H9 (cell line): ENCODE results near the gene SLC6A18. TPM values are rescaled to one million over a fixed set of nuclear protein-coding genes. Genes with fewer than 3 reads are reported as not detected.

Source experiments
- DNase-seq: peaks from one replicate; pipeline ENCODE4 v3.0.0-alpha.2; 2017
- H2AFZ ChIP-seq: one replicate; pipeline ENCODE4 v1.6.1; 2013; ENCODE audit warnings: mild to moderate bottlenecking, low read length, control low read depth, moderate library complexity
- H2AK5ac ChIP-seq: 2 replicates; pipeline ENCODE4 v1.6.1; 2013; ENCODE audit warnings: low read length, control low read depth, mixed read lengths; ENCODE audit not compliant: insufficient read length
- H2BK120ac ChIP-seq: one replicate; pipeline ENCODE4 v1.6.1; 2013; ENCODE audit warnings: low read depth, mild to moderate bottlenecking, low read length, control low read depth, inconsistent platforms; ENCODE audit not compliant: poor library complexity, severe bottlenecking
- H2BK12ac ChIP-seq: 2 replicates; pipeline ENCODE4 v1.6.1; 2013; ENCODE audit warnings: low read length, control low read depth, mixed read lengths, low read depth; ENCODE audit not compliant: insufficient read length
- H2BK15ac ChIP-seq: 2 replicates; pipeline ENCODE4 v1.6.1; 2013; ENCODE audit warnings: low read depth, low read length, control low read depth
- H2BK20ac ChIP-seq: one replicate; pipeline ENCODE4 v1.6.1; 2013; ENCODE audit warnings: low read depth, mild to moderate bottlenecking, low read length, control low read depth, inconsistent platforms; ENCODE audit not compliant: poor library complexity, severe bottlenecking
- H2BK5ac ChIP-seq: 2 replicates; pipeline ENCODE4 v1.6.1; 2013; ENCODE audit warnings: low read length, control low read depth, mixed read lengths; ENCODE audit not compliant: insufficient read length
- H3K14ac ChIP-seq: 2 replicates; pipeline ENCODE4 v1.6.1; 2013; ENCODE audit warnings: low read length, control low read depth; ENCODE audit not compliant: insufficient read depth
- H3K18ac ChIP-seq: 2 replicates; pipeline ENCODE4 v1.6.1; 2013; ENCODE audit warnings: low read depth, mild to moderate bottlenecking, mixed read lengths, low read length, control low read depth; ENCODE audit not compliant: insufficient read length
- H3K23ac ChIP-seq: 2 replicates; pipeline ENCODE4 v1.6.1; 2013; ENCODE audit warnings: low read length, control low read depth, mixed read lengths, low read depth; ENCODE audit not compliant: insufficient read length
- H3K23me2 ChIP-seq: 2 replicates; pipeline ENCODE4 v1.6.1; 2013; ENCODE audit warnings: low read depth, mild to moderate bottlenecking, mixed read lengths, low read length, control low read depth; ENCODE audit not compliant: insufficient read length, poor library complexity, severe bottlenecking
- H3K27ac ChIP-seq: 2 replicates; pipeline ENCODE4 v1.5.1; 2013; ENCODE audit warnings: low read length, control low read depth, mixed read lengths, low read depth; ENCODE audit not compliant: insufficient read length
- H3K27me3 ChIP-seq: 2 replicates; pipeline ENCODE4 v1.6.1; 2013; ENCODE audit warnings: low read length, control low read depth, inconsistent platforms; ENCODE audit not compliant: insufficient read depth
- H3K4ac ChIP-seq: 2 replicates; pipeline ENCODE4 v1.6.1; 2013; ENCODE audit warnings: low read depth, mild to moderate bottlenecking, control low read depth, inconsistent platforms, low read length, moderate library complexity
- H3K4me1 ChIP-seq: 2 replicates; pipeline ENCODE4 v1.6.1; 2013; ENCODE audit warnings: low read length, control low read depth, inconsistent platforms; ENCODE audit not compliant: insufficient read depth
- H3K4me2 ChIP-seq: 2 replicates; pipeline ENCODE4 v1.6.1; 2013; ENCODE audit warnings: low read length, control low read depth, mixed read lengths; ENCODE audit not compliant: insufficient read length, insufficient read depth
- H3K56ac ChIP-seq: 2 replicates; pipeline ENCODE4 v1.6.1; 2013; ENCODE audit warnings: low read depth, mild to moderate bottlenecking, mixed read lengths, low read length, control low read depth; ENCODE audit not compliant: insufficient read length
- H3K79me1 ChIP-seq: 2 replicates; pipeline ENCODE4 v1.6.1; 2013; ENCODE audit warnings: low read depth, mild to moderate bottlenecking, moderate library complexity, low read length, control low read depth, inconsistent platforms; ENCODE audit not compliant: insufficient read depth, poor library complexity, severe bottlenecking
- H3K79me2 ChIP-seq: 2 replicates; pipeline ENCODE4 v1.6.1; 2013; ENCODE audit warnings: low read length, control low read depth, inconsistent platforms; ENCODE audit not compliant: insufficient read depth
- H3K9ac ChIP-seq: 2 replicates; pipeline ENCODE4 v1.6.1; 2013; ENCODE audit warnings: low read length, control low read depth, mixed read lengths; ENCODE audit not compliant: insufficient read length; ENCODE audit errors: extremely low read depth
- H3K9me3 ChIP-seq: one replicate; pipeline ENCODE4 v1.6.1; 2013; ENCODE audit warnings: low read depth, low read length, inconsistent platforms; ENCODE audit not compliant: control insufficient read depth
- H3T11ph ChIP-seq: one replicate; pipeline ENCODE4 v1.6.1; 2013; ENCODE audit warnings: mild to moderate bottlenecking, low read length, control low read depth, inconsistent platforms
- H4K20me1 ChIP-seq: one replicate; pipeline ENCODE4 v1.6.1; 2013; ENCODE audit not compliant: control insufficient read depth, insufficient read length, insufficient read depth
- H4K5ac ChIP-seq: 2 replicates; pipeline ENCODE4 v1.6.1; 2013; ENCODE audit warnings: low read depth, mild to moderate bottlenecking, mixed read lengths, low read length, control low read depth; ENCODE audit not compliant: insufficient read length
- H4K8ac ChIP-seq: replicated peaks from 2 replicates; pipeline ENCODE4 v1.6.1; 2013; ENCODE audit warnings: low read length, control low read depth, mixed read lengths, low read depth; ENCODE audit not compliant: insufficient read length
- H4K91ac ChIP-seq: 2 replicates; pipeline ENCODE4 v1.6.1; 2013; ENCODE audit warnings: low read depth, mild to moderate bottlenecking, moderate library complexity, mixed read lengths, low read length, control low read depth; ENCODE audit not compliant: insufficient read length
- H3K27ac Mint-ChIP-seq, 3 experiments: 2 replicates in 2 of 3; 3 replicates in 1 of 3; pipeline ENCODE4 v1.8.0; 2020 to 2021; ENCODE audit warnings: mixed read lengths in 3 of 3, mild to moderate bottlenecking in 1 of 3, moderate library complexity in 1 of 3
- H3K27me3 Mint-ChIP-seq: 2 replicates; pipeline ENCODE4 v1.8.0; 2021; ENCODE audit warnings: low read depth, mild to moderate bottlenecking, moderate library complexity, mixed read lengths
- H3K36me3 Mint-ChIP-seq, 3 experiments: 2 replicates in 2 of 3; 3 replicates in 1 of 3; pipeline ENCODE4 v1.8.0; 2020 to 2021; ENCODE audit warnings: low read depth in 3 of 3, mixed read lengths in 3 of 3; ENCODE audit not compliant: insufficient read depth in 1 of 3
- H3K4me1 Mint-ChIP-seq, 2 experiments: 2 replicates each; pipeline ENCODE4 v1.8.0; 2020; ENCODE audit warnings: mixed read lengths in 2 of 2
- H3K4me3 Mint-ChIP-seq, 2 experiments: 2 replicates in 1 of 2; 3 replicates in 1 of 2; pipeline ENCODE4 v1.8.0; 2020 to 2021; ENCODE audit warnings: mild to moderate bottlenecking in 2 of 2, mixed read lengths in 2 of 2, moderate library complexity in 1 of 2
- H3K9me3 Mint-ChIP-seq, 2 experiments: 2 replicates in 1 of 2; 3 replicates in 1 of 2; pipeline ENCODE4 v1.8.0; 2020; ENCODE audit warnings: mild to moderate bottlenecking in 2 of 2, mixed read lengths in 2 of 2, moderate library complexity in 1 of 2
- WGBS: extraction: QIAGEN DNeasy Blood & Tissue Kit; methylation state at CpG from one replicate; pipeline ENCODE4 v1.1.7; 2013; ENCODE audit warnings: missing lambda C conversion rate, low lambda C conversion rate, mixed read lengths; ENCODE audit not compliant: insufficient read length; ENCODE audit errors: extremely low coverage; 5-methylcytosine and 5-hydroxymethylcytosine counted together
- total RNA-seq: library from RNA; stranded (reverse); gene quantifications from 2 replicates; pipeline ENCODE4 v1.2.1, GENCODE V29; 2021
- TF ChIP-seq, protein P1 (sequence below): fragments of 200-600 bp; sonication (generic); conservative IDR thresholded peaks from 3 replicates; pipeline ENCODE4 v1.8.0; 2021; ENCODE audit warnings: antibody characterized with exemption, mild to moderate bottlenecking

The SLC6A18 gene
- total RNA-seq, 1 experiment from 2014 or later: not detected

DNA sequence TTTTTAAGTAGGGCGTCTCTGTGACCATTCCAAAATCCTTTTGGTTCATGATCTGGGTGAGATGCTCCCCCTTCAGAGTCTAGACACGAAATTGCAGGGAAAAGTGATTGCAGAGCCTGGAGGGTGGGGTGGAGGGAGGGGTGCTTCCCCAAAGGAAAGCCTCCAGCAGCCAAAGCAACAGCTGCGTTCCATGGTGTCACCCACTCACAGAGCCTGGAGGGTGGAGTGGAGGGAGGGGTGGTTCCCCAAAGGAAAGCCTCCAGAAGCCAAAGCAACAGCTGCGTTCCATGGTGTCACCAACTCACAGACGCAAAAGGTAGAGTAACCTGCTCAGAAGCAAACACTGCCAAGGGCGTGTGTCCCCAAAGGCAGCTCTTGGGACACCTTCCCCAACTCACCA, 22.6 kb downstream of the SLC6A18 start:
- Histone ChIP-seq H3K4ac (no peak overlapping the region), H4K8ac (no peak overlapping the region), H4K20me1 (no peaks in the 10 kb centered on the region), H3K56ac (no peak overlapping the region), H3K27ac (no peak overlapping the region), H4K91ac (no peak overlapping the region), H2AFZ (no peak overlapping the region), H3K79me1 (no peaks in the 10 kb centered on the region), H4K5ac (no peak overlapping the region), H3K9me3 (no peaks in the 10 kb centered on the region), H2BK12ac (no peak overlapping the region), H3K23ac (no peak overlapping the region), H3K18ac (no peak overlapping the region), H3K23me2 (no peaks in the 10 kb centered on the region), H2BK5ac (no peak overlapping the region), H3K4me1 (no peaks in the 10 kb centered on the region), H3K9ac (no peak overlapping the region), H3K14ac (no peak overlapping the region), H2BK15ac (no peak overlapping the region), H3T11ph (no peak overlapping the region), H2BK120ac (no peak overlapping the region), H2AK5ac (no peak overlapping the region), H3K27me3 (no peaks in the 10 kb centered on the region), H3K79me2 (no peaks in the 10 kb centered on the region), H3K4me2 (no peak overlapping the region), H2BK20ac (no peak overlapping the region)
- Mint-ChIP-seq H3K4me1 (peaks cover 4 to 16% of the 10 kb centered on the region in 2 experiments), H3K9me3 (no peaks in the 10 kb centered on the region), H3K27me3 (peaks cover 11% of the 10 kb centered on the region), H3K4me3 (no peak overlapping the region), H3K27ac (no peak overlapping the region; a peak in 1 of 7 replicates), H3K36me3 (no peaks in the 10 kb centered on the region)
- no peak for DNase-seq
- TF ChIP-seq, protein P1, sequence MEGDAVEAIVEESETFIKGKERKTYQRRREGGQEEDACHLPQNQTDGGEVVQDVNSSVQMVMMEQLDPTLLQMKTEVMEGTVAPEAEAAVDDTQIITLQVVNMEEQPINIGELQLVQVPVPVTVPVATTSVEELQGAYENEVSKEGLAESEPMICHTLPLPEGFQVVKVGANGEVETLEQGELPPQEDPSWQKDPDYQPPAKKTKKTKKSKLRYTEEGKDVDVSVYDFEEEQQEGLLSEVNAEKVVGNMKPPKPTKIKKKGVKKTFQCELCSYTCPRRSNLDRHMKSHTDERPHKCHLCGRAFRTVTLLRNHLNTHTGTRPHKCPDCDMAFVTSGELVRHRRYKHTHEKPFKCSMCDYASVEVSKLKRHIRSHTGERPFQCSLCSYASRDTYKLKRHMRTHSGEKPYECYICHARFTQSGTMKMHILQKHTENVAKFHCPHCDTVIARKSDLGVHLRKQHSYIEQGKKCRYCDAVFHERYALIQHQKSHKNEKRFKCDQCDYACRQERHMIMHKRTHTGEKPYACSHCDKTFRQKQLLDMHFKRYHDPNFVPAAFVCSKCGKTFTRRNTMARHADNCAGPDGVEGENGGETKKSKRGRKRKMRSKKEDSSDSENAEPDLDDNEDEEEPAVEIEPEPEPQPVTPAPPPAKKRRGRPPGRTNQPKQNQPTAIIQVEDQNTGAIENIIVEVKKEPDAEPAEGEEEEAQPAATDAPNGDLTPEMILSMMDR: no peak
- no CpG with 5 or more reads among the region's 6 CpGs for WGBS
